ENCODE results near the gene FBXL13.

Gene FBXL13

DNA sequence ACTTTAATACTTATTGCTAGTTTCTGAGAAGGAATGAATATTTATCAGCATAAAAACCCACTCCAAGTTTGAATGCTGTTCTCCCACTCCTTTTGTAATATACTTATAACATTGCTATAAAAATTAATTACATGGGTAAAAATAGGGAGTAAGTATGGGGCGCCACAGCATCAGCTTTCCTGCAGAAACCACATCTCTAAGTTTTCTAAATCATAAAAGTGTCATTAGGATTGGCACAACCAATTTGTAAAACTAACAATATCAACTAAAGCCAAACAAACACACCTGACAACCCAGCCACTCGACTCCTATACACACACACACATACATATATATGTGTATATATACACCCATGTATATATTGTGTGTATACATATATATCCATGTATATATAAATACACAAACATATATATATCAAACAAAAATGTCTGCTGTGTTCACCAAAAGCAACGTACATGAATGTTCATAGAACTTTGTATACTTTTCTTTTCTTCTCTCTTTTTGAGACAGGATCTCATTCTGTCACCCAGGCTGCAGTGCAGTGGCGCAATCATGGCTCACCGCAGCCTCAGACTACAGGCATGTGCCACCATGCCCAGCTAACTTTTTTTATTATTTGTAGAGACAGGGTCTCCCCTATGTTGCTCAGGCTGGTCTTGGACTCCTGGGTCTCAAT lies 176.6 kb downstream of the FBXL13 start:
- Histone ChIP-seq H3K27me3 (ENCODE audit: control insufficient read depth, insufficient read depth, low read length) (no peaks in the 10 kb centered on the region), H3K4me1 (ENCODE audit: control insufficient read depth, insufficient read depth, low read length) (peaks cover 5% of the 10 kb centered on the region; the same call in 1 of the 2 replicates), H3K9ac (ENCODE audit: low read depth, low read length) (no peak overlapping the region), H3K4me3 (ENCODE audit: low read depth, low read length) (no peak overlapping the region), H3K9me3 (ENCODE audit: control insufficient read depth, insufficient read depth, low read length) (no peaks in the 10 kb centered on the region), H3K27ac (ENCODE audit: low read depth, low read length) (no peak overlapping the region), H3K36me3 (ENCODE audit: control insufficient read depth, insufficient read depth, low read length) (no peaks in the 10 kb centered on the region)

- H3K9me3 ChIP-seq (ENCODE audit: control insufficient read depth, insufficient read depth, low read length) = no peaks in the 10 kb centered on the region
- no peaks in the 10 kb centered on the region for H3K36me3 ChIP-seq (ENCODE audit: control insufficient read depth, insufficient read depth, low read length)
- H3K27ac ChIP-seq (ENCODE audit: low read depth, low read length) = no peak overlapping the region
- H3K27me3 ChIP-seq (ENCODE audit: control insufficient read depth, insufficient read depth, low read length) = no peaks in the 10 kb centered on the region
- H3K9ac ChIP-seq (ENCODE audit: low read depth, low read length) = no peak overlapping the region
- peaks cover 5% of the 10 kb centered on the region; the same call in 1 of the 2 replicates for H3K4me1 ChIP-seq (ENCODE audit: control insufficient read depth, insufficient read depth, low read length)
- H3K4me3 ChIP-seq (ENCODE audit: low read depth, low read length) = no peak overlapping the region
Measured at GRCh38 chr7:102897211-102897631, 177.4 kb downstream of the FBXL13 start.

- no peak overlapping the region for H3K9ac ChIP-seq (ENCODE audit: low read depth, low read length)
- no peak overlapping the region for H3K4me3 ChIP-seq (ENCODE audit: low read depth, low read length)
- no peaks in the 10 kb centered on the region for H3K9me3 ChIP-seq (ENCODE audit: control insufficient read depth, insufficient read depth, low read length)
- peaks cover 5% of the 10 kb centered on the region; the same call in 1 of the 2 replicates for H3K4me1 ChIP-seq (ENCODE audit: control insufficient read depth, insufficient read depth, low read length)
- H3K27ac ChIP-seq (ENCODE audit: low read depth, low read length) = no peak overlapping the region
- no peaks in the 10 kb centered on the region for H3K27me3 ChIP-seq (ENCODE audit: control insufficient read depth, insufficient read depth, low read length)
- no peaks in the 10 kb centered on the region for H3K36me3 ChIP-seq (ENCODE audit: control insufficient read depth, insufficient read depth, low read length)
Measured at GRCh38 chr7:102896585-102896984, 178.0 kb downstream of the FBXL13 start.

DNA sequence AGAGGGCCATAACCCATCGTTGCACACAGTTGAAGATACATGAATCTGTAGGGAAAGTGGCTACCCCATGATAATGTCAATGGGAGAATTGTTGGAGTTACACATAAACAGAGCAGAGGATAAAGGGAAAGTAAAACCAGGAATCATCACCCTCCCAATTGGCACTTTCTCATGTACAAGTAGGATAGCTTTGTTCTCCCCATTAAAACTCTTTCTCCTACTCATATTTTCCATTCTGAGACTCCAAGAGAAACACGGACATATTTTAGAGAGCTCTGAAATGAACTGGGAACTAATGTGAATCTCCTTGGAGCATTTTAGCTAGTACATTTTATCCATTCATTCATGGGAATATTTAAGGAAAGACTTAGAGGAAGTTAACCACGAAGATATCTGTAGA lies 179.0 kb downstream of the FBXL13 start:
- no peak overlapping the region for H3K9ac ChIP-seq (ENCODE audit: low read depth, low read length)
- H3K4me3 ChIP-seq (ENCODE audit: low read depth, low read length) = no peak overlapping the region
- H3K27me3 ChIP-seq (ENCODE audit: control insufficient read depth, insufficient read depth, low read length) = no peaks in the 10 kb centered on the region
- H3K4me1 ChIP-seq (ENCODE audit: control insufficient read depth, insufficient read depth, low read length) = peaks cover under 1% of the 10 kb centered on the region; the same call in 1 of the 2 replicates
- no peaks in the 10 kb centered on the region for H3K36me3 ChIP-seq (ENCODE audit: control insufficient read depth, insufficient read depth, low read length)
- no peaks in the 10 kb centered on the region for H3K9me3 ChIP-seq (ENCODE audit: control insufficient read depth, insufficient read depth, low read length)
- H3K27ac ChIP-seq (ENCODE audit: low read depth, low read length) = no peak overlapping the region

DNA sequence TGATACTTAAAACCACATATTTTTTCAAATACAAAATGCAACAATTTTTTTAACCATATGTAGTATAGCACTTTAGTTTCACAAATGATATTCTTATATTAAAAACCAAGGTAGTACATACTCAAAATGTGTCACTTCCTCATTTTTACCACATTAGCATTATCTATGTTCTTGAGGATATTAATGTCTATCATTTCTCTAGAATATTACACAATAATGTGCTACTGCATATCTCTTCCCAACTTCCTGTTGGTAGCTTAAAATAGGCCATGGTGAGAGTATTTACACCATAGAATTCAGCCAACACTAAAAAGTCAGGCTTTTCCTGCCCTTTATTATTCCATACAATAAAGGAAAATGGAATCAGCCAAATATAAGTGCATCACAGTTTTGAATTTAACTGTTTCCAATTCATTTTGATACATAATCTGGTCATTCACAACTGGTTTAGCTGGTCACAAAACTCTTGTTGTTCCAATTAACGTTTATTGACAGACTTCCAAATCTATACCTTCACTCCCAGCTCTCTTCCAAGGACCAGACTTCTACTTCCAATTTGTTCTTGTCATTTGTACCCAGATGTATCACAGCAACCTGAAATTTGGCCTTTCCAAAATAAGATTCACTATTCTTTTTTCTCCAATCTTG lies 181.8 kb downstream of the FBXL13 start:
- Histone ChIP-seq H3K9me3 (ENCODE audit: control insufficient read depth, insufficient read depth, low read length) (no peaks in the 10 kb centered on the region), H3K27me3 (ENCODE audit: control insufficient read depth, insufficient read depth, low read length) (no peaks in the 10 kb centered on the region), H3K4me1 (ENCODE audit: control insufficient read depth, insufficient read depth, low read length) (no peaks in the 10 kb centered on the region), H3K9ac (ENCODE audit: low read depth, low read length) (no peak overlapping the region), H3K36me3 (ENCODE audit: control insufficient read depth, insufficient read depth, low read length) (no peaks in the 10 kb centered on the region), H3K4me3 (ENCODE audit: low read depth, low read length) (no peak overlapping the region), H3K27ac (ENCODE audit: low read depth, low read length) (no peak overlapping the region)

DNA sequence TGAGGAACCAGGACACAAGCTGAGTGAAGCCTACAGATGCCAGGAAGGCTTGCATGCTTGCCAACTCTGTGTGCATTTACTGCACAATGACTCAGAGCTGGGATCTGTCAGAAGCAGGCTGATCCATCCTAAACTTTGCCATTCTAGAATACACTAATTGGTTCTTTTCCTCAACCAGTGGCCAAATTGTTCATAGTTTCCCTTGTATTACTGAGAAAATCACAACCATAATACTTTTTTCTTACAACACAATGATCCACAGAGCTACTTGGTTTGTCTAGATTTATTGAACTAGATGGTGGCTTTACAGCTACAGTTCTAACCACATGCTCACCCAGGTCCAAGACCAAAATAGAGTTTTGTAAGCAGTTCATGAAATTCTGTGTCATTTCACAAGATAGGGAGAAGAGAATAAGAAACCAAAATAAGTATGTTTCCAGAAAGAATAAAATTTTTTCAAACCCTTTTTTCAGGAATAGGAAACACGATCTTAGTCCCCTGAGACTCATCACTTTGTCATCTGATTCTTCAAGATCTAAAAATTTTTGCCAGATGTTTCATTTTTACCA lies 182.8 kb downstream of the FBXL13 start:
- no peaks in the 10 kb centered on the region for H3K4me1 ChIP-seq (ENCODE audit: control insufficient read depth, insufficient read depth, low read length)
- H3K4me3 ChIP-seq (ENCODE audit: low read depth, low read length) = no peak overlapping the region
- H3K36me3 ChIP-seq (ENCODE audit: control insufficient read depth, insufficient read depth, low read length) = no peaks in the 10 kb centered on the region
- no peak overlapping the region for H3K9ac ChIP-seq (ENCODE audit: low read depth, low read length)
- no peak overlapping the region for H3K27ac ChIP-seq (ENCODE audit: low read depth, low read length)
- no peaks in the 10 kb centered on the region for H3K9me3 ChIP-seq (ENCODE audit: control insufficient read depth, insufficient read depth, low read length)
- H3K27me3 ChIP-seq (ENCODE audit: control insufficient read depth, insufficient read depth, low read length) = no peaks in the 10 kb centered on the region

DNA sequence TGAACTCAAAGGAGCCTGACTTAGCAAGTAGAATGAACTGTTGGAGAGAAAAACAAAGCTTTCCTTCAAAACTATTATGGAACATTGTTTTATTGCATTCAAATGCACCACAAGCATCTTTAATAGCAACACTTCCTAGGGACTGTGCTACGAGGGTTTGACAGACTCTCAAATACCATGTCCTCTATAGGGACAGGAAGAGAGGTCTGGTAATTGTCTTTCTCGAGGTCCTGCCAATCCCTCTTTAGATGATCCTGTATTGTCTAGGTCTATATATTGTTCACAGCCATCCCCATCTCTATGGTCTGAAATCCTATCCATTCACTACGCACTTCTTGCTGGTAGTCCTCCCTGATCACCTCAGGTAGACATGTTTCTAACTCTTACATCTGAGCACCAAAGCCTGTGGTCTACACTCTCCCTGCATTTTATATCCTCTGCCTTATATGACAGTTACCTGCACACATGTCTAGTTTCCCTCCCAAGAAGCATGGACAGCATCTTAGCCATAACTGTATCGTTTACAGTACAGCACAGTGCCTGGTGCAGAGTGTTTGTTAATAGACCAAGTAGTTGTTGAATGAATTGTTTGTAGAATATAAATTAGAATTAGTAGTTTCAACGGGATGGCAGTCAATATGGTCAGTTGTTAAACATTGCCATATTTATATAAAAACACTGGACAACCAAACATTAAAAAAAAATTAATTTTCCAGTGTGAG lies 183.5 kb downstream of the FBXL13 start:
- Histone ChIP-seq H3K27me3 (ENCODE audit: control insufficient read depth, insufficient read depth, low read length) (no peaks in the 10 kb centered on the region), H3K4me3 (ENCODE audit: low read depth, low read length) (no peak overlapping the region), H3K9ac (ENCODE audit: low read depth, low read length) (no peak overlapping the region), H3K36me3 (ENCODE audit: control insufficient read depth, insufficient read depth, low read length) (no peaks in the 10 kb centered on the region), H3K4me1 (ENCODE audit: control insufficient read depth, insufficient read depth, low read length) (no peaks in the 10 kb centered on the region), H3K9me3 (ENCODE audit: control insufficient read depth, insufficient read depth, low read length) (no peaks in the 10 kb centered on the region), H3K27ac (ENCODE audit: low read depth, low read length) (no peak overlapping the region)

DNA sequence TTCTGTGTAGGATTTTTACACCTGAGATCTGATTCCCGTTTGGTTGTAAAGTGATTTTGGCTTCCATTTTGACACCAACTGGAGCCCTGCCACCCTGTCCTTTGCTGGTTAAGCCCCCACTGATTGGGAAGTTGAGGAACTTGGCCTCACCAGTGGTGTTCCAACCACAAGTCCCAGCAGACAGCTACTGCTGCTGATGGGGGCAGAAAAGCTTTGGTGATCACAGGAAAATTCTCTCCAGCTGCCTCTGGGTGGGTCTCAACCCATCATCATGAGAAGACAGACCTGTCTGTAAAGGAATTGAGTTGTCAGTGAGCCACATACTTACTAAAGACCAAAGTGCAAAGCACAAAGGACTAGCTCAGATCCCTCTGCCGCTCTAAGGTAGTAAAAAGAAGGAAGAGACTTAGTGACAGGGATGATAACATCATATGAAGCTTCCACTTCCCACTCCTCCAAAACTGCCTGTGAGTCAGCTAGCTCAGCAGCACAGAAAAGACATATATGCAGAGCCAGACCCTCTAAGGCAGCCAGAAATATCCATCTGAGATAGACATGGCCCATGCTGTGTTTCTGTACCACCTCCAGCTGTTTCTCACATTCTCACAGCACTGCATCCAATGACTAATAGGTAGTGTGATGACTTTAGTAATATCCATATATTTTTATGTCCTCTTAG lies 184.2 kb downstream of the FBXL13 start:
- Histone ChIP-seq H3K36me3 (ENCODE audit: control insufficient read depth, insufficient read depth, low read length) (no peaks in the 10 kb centered on the region), H3K27me3 (ENCODE audit: control insufficient read depth, insufficient read depth, low read length) (no peaks in the 10 kb centered on the region), H3K9ac (ENCODE audit: low read depth, low read length) (no peak overlapping the region), H3K4me3 (ENCODE audit: low read depth, low read length) (no peak overlapping the region), H3K4me1 (ENCODE audit: control insufficient read depth, insufficient read depth, low read length) (no peaks in the 10 kb centered on the region), H3K27ac (ENCODE audit: low read depth, low read length) (no peak overlapping the region), H3K9me3 (ENCODE audit: control insufficient read depth, insufficient read depth, low read length) (no peaks in the 10 kb centered on the region)

- Histone ChIP-seq H3K27me3 (ENCODE audit: control insufficient read depth, insufficient read depth, low read length) (no peaks in the 10 kb centered on the region), H3K4me1 (ENCODE audit: control insufficient read depth, insufficient read depth, low read length) (no peaks in the 10 kb centered on the region), H3K9ac (ENCODE audit: low read depth, low read length) (no peak overlapping the region), H3K27ac (ENCODE audit: low read depth, low read length) (no peak overlapping the region), H3K36me3 (ENCODE audit: control insufficient read depth, insufficient read depth, low read length) (no peaks in the 10 kb centered on the region), H3K9me3 (ENCODE audit: control insufficient read depth, insufficient read depth, low read length) (no peaks in the 10 kb centered on the region), H3K4me3 (ENCODE audit: low read depth, low read length) (no peak overlapping the region)
Measured at GRCh38 chr7:102889851-102890250, 184.7 kb downstream of the FBXL13 start.

GRCh38 chr7:102888561-102889233 lies 185.9 kb downstream of the FBXL13 start:
- Histone ChIP-seq H3K9ac (ENCODE audit: low read depth, low read length) (no peak overlapping the region), H3K27ac (ENCODE audit: low read depth, low read length) (no peak overlapping the region), H3K4me1 (ENCODE audit: control insufficient read depth, insufficient read depth, low read length) (no peaks in the 10 kb centered on the region), H3K9me3 (ENCODE audit: control insufficient read depth, insufficient read depth, low read length) (no peaks in the 10 kb centered on the region), H3K27me3 (ENCODE audit: control insufficient read depth, insufficient read depth, low read length) (no peaks in the 10 kb centered on the region), H3K36me3 (ENCODE audit: control insufficient read depth, insufficient read depth, low read length) (no peaks in the 10 kb centered on the region), H3K4me3 (ENCODE audit: low read depth, low read length) (no peak overlapping the region)
